ENCODE data around the gene TLR8. TPM values are rescaled to one million over a fixed set of nuclear protein-coding genes. Genes with fewer than 3 reads are reported as not detected.

Gene TLR8
- polyA plus RNA-seq, 1 of the 3 experiments (the other 2 are of a cell fraction), result not detected

- Histone ChIP-seq H3K27me3 (ENCODE audit: insufficient read depth) (peaks cover 19% of the 10 kb centered on the region; the same call in 1 of the 2 replicates), H3K36me3 (replicated peaks in 1 of 2; ENCODE audit: control insufficient read depth in 1 of 2, insufficient read depth in 2 of 2, low read length in 1 of 2) (no peaks in the 10 kb centered on the region), H3K4me1 (ENCODE audit: control insufficient read depth in 1 of 2, insufficient read depth in 2 of 2, low read depth in 1 of 2, low read length in 1 of 2) (no peaks in the 10 kb centered on the region), H3K9me2 (no peaks in the 10 kb centered on the region; the same call in 1 of the 2 replicates), H3K79me2 (ENCODE audit: insufficient read depth) (no peaks in the 10 kb centered on the region), H2AFZ (ENCODE audit: low read depth) (no peak overlapping the region), H3K27ac (ENCODE audit: low read depth in 2 of 2, low read length in 1 of 2) (no peak overlapping the region), H3K4me2 (no peak overlapping the region), H4K20me1 (ENCODE audit: insufficient read depth) (no peaks in the 10 kb centered on the region), H3K9me3 (no peaks in the 10 kb centered on the region), H3K9ac (no peak overlapping the region), H3K4me3 (ENCODE audit: low read depth in 2 of 2, low read length in 1 of 2) (no peak overlapping the region), H3F3A (replicated peaks; ENCODE audit: insufficient read depth) (no peaks in the 10 kb centered on the region)
- no peak for TF ChIP-seq TAF1 (IDR thresholded peaks at IDR 0.05; ENCODE audit: borderline replicate concordance, low read depth, low read length)
- no peak for TF ChIP-seq RFX5 (IDR thresholded peaks at IDR 0.05; ENCODE audit: low read length)
- DNase-seq, result no peak
- ChIA-PET POLR2A (no interaction called here), CTCF (interaction anchor here (8.1 kb wide), 1 partner anchor 77 kb away, joined by 56 read pairs; no protein-coding TSS in a partner anchor)
- 19% methylated on average over 2 of the region's 2 CpGs for WGBS (ENCODE audit: low lambda C conversion rate)
These were observed 14.4 kb upstream of the TLR8 start for GRCh38 chrX:12891915-12892506.

DNA sequence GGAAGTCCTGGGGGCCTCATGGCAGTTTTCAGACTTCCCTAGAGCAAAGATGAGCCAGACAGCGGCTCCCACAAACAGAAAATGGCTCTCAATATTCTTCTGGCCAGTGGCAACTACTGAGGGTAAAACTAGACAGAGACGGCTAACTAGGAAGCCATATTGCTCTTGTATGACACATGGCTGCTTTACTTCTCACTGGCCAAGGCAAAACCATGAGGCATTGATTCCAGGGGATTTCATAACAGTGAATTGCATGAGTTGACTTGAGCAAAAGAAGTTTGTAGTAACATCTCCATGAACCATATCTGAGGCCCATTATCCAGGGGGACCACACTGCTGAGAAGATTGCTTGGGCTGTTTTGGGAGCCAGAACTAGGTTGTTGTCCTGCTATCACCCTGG lies 13.7 kb upstream of the TLR8 start:
- ChIA-PET POLR2A (no interaction called here), CTCF (interaction anchor here (1.3 to 8.1 kb wide), 2 partner anchors 78 to 191 kb away, joined by 4 to 56 read pairs; no protein-coding TSS in a partner anchor)
- peaks cover 21% of the 10 kb centered on the region; the same call in 1 of the 2 replicates for H3K27me3 ChIP-seq (ENCODE audit: insufficient read depth)
- no peak for DNase-seq
- 38% methylated on average over 1 of the region's 2 CpGs for WGBS (ENCODE audit: low lambda C conversion rate)
- no peak overlapping the region for H2AFZ ChIP-seq (ENCODE audit: low read depth)
- no peak overlapping the region for H3K27ac ChIP-seq (ENCODE audit: low read depth in 2 of 2, low read length in 1 of 2)
- no peak overlapping the region for H3K9ac ChIP-seq
- no peaks in the 10 kb centered on the region; the same call in 1 of the 2 replicates for H3K9me2 ChIP-seq
- no peak overlapping the region for H3K4me2 ChIP-seq
- H3K79me2 ChIP-seq (ENCODE audit: insufficient read depth), result no peaks in the 10 kb centered on the region
- H3K9me3 ChIP-seq, result no peaks in the 10 kb centered on the region
- H3F3A ChIP-seq (replicated peaks; ENCODE audit: insufficient read depth), result no peaks in the 10 kb centered on the region
- no peaks in the 10 kb centered on the region for H3K4me1 ChIP-seq (ENCODE audit: control insufficient read depth in 1 of 2, insufficient read depth in 2 of 2, low read depth in 1 of 2, low read length in 1 of 2)
- no peak overlapping the region for H3K4me3 ChIP-seq (ENCODE audit: low read depth in 2 of 2, low read length in 1 of 2)
- H3K36me3 ChIP-seq (replicated peaks in 1 of 2; ENCODE audit: control insufficient read depth in 1 of 2, insufficient read depth in 2 of 2, low read length in 1 of 2), result no peaks in the 10 kb centered on the region
- no peak for TF ChIP-seq NFIC (IDR thresholded peaks at IDR 0.05; ENCODE audit: borderline replicate concordance)
- TF ChIP-seq, protein P1, sequence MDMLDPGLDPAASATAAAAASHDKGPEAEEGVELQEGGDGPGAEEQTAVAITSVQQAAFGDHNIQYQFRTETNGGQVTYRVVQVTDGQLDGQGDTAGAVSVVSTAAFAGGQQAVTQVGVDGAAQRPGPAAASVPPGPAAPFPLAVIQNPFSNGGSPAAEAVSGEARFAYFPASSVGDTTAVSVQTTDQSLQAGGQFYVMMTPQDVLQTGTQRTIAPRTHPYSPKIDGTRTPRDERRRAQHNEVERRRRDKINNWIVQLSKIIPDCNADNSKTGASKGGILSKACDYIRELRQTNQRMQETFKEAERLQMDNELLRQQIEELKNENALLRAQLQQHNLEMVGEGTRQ (IDR thresholded peaks at IDR 0.05; ENCODE audit: borderline replicate concordance, low read depth, low read length), result no peak
- no peak for TF ChIP-seq FOSL2 (IDR thresholded peaks at IDR 0.05; ENCODE audit: borderline replicate concordance, low read depth)
- no peak for TF ChIP-seq FOXJ3 (CRISPR knock-in tag; IDR thresholded peaks at IDR 0.05)
- TF ChIP-seq, protein P2, sequence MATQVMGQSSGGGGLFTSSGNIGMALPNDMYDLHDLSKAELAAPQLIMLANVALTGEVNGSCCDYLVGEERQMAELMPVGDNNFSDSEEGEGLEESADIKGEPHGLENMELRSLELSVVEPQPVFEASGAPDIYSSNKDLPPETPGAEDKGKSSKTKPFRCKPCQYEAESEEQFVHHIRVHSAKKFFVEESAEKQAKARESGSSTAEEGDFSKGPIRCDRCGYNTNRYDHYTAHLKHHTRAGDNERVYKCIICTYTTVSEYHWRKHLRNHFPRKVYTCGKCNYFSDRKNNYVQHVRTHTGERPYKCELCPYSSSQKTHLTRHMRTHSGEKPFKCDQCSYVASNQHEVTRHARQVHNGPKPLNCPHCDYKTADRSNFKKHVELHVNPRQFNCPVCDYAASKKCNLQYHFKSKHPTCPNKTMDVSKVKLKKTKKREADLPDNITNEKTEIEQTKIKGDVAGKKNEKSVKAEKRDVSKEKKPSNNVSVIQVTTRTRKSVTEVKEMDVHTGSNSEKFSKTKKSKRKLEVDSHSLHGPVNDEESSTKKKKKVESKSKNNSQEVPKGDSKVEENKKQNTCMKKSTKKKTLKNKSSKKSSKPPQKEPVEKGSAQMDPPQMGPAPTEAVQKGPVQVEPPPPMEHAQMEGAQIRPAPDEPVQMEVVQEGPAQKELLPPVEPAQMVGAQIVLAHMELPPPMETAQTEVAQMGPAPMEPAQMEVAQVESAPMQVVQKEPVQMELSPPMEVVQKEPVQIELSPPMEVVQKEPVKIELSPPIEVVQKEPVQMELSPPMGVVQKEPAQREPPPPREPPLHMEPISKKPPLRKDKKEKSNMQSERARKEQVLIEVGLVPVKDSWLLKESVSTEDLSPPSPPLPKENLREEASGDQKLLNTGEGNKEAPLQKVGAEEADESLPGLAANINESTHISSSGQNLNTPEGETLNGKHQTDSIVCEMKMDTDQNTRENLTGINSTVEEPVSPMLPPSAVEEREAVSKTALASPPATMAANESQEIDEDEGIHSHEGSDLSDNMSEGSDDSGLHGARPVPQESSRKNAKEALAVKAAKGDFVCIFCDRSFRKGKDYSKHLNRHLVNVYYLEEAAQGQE (IDR thresholded peaks at IDR 0.05; ENCODE audit: low read depth, low read length), result no peak
- H4K20me1 ChIP-seq (ENCODE audit: insufficient read depth), result no peaks in the 10 kb centered on the region

Data from SK-N-SH (cell line).